PC-3 (cell line): ENCODE results near the gene LIN37. TPM values are rescaled to one million over a fixed set of nuclear protein-coding genes. Genes with fewer than 3 reads are reported as not detected.

Experiments
- ATAC-seq: fragments of 200-7000 bp; cut with Tn5 transposase; 2 replicates; pipeline ENCODE4 v1.9.1; 2020; ENCODE audit warnings: mild to moderate bottlenecking, moderate library complexity
- BruUV-seq: library from RNA; stranded (reverse); fragments of 400-500 nt; replicated peaks from 2 replicates; lab custom pipeline; 2021; lab: Mats Ljungman, UMichigan
- CTCF ChIA-PET: fragments of 300-600 bp; sonication (Branson Sonifier 250); formaldehyde crosslinking; loops from one replicate; lab custom pipeline; 2022; ENCODE audit warnings: antibody characterized with exemption; lab: Charles Lee
- POLR2A ChIA-PET: fragments of 300-600 bp; sonication (Branson Sonifier 250); formaldehyde crosslinking; loops from one replicate; lab custom pipeline; 2022; ENCODE audit warnings: antibody characterized with exemption; ENCODE audit not compliant: unreplicated experiment; lab: Charles Lee
- DNase-seq: peaks from one replicate; pipeline ENCODE4 v3.0.0-alpha.2; 2015
- H2AFZ ChIP-seq: fragments of 300-600 bp; sonication (generic); 2 replicates; pipeline ENCODE4 v1.6.0; 2016; ENCODE audit warnings: antibody characterized with exemption, low read length
- H3F3A ChIP-seq: fragments of 300-600 bp; sonication (generic); one replicate; pipeline ENCODE4 v1.6.0; 2017; ENCODE audit warnings: antibody characterized with exemption, low read length, control low read depth, mild to moderate bottlenecking; ENCODE audit not compliant: unreplicated experiment
- H3K27ac ChIP-seq: fragments of 300-600 bp; sonication (generic); 2 replicates; pipeline ENCODE4 v1.5.1; 2016; ENCODE audit warnings: mild to moderate bottlenecking, low read length
- H3K27me3 ChIP-seq: fragments of 300-600 bp; sonication (generic); 2 replicates; pipeline ENCODE4 v1.6.1; 2016; ENCODE audit warnings: low read length, mixed read lengths
- H3K36me3 ChIP-seq: fragments of 300-600 bp; sonication (generic); 2 replicates; pipeline ENCODE4 v1.6.1; 2016; ENCODE audit warnings: low read depth, mixed run types, low read length, mixed read lengths
- H3K4me1 ChIP-seq: fragments of 300-600 bp; sonication (generic); 2 replicates; pipeline ENCODE4 v1.5.1; 2016; ENCODE audit warnings: low read length; ENCODE audit not compliant: insufficient read depth
- H3K4me2 ChIP-seq: fragments of 300-600 bp; sonication (generic); 2 replicates; pipeline ENCODE4 v1.6.0; 2016; ENCODE audit warnings: low read length
- H3K4me3 ChIP-seq: fragments of 300-600 bp; sonication (generic); 2 replicates; pipeline ENCODE4 v1.5.1; 2016; ENCODE audit warnings: mild to moderate bottlenecking, low read length, mixed read lengths
- H3K79me2 ChIP-seq: fragments of 300-600 bp; sonication (generic); 2 replicates; pipeline ENCODE4 v1.6.1; 2017; ENCODE audit warnings: low read length, mixed read lengths
- H3K9ac ChIP-seq: fragments of 300-600 bp; sonication (generic); 2 replicates; pipeline ENCODE4 v1.6.0; 2016; ENCODE audit warnings: mild to moderate bottlenecking, low read length
- H3K9me2 ChIP-seq: fragments of 300-600 bp; sonication (generic); replicated peaks from 2 replicates; pipeline ENCODE4 v1.6.1; 2016; ENCODE audit warnings: mixed run types, low read length, mixed read lengths
- H3K9me3 ChIP-seq: fragments of 300-600 bp; sonication (generic); 2 replicates; pipeline ENCODE4 v1.6.1; 2016; ENCODE audit warnings: low read length, mixed read lengths
- H4K20me1 ChIP-seq: fragments of 300-600 bp; sonication (generic); 2 replicates; pipeline ENCODE4 v1.6.1; 2016; ENCODE audit warnings: low read length, mixed read lengths
- CTCF ChIP-seq: fragments of 300-600 bp; sonication (generic); conservative IDR thresholded peaks from 2 replicates; pipeline ENCODE4 v1.5.1; 2017; ENCODE audit warnings: antibody characterized with exemption, low read depth, mild to moderate bottlenecking, low read length
- EZH2 ChIP-seq: fragments of 300-600 bp; sonication (generic); IDR thresholded peaks from one replicate; pipeline ENCODE4 v1.6.1; 2017; ENCODE audit warnings: antibody characterized with exemption, mild to moderate bottlenecking, low read length; ENCODE audit not compliant: unreplicated experiment
- EZH2phosphoT487 ChIP-seq: fragments of 300-600 bp; sonication (generic); IDR thresholded peaks from 2 replicates; pipeline ENCODE4 v1.6.1; 2018; ENCODE audit warnings: mild to moderate bottlenecking, antibody characterized with exemption, low read length, borderline replicate concordance
- intact Hi-C: fragments of 100-400 bp; cut with micrococcal nuclease; formaldehyde crosslinking; loops from 2 replicates; pipeline ENCODE4 v1.9.0; 2023
- total RNA-seq: library from RNA; depleted of rRNA; stranded (reverse); fragments of >200 nt; gene quantifications from 2 replicates; pipeline ENCODE4 v1.2.3, GENCODE V29; 2014

The LIN37 gene
- total RNA-seq, 1 experiment from 2014 or later, result 8.2 TPM

- Histone ChIP-seq H3K9me2 (no peaks in the 10 kb centered on the region), H3K79me2 (no peaks in the 10 kb centered on the region), H3K4me2 (no peak overlapping the region), H3K9ac (no peak overlapping the region), H3K27ac (no peak overlapping the region), H3K4me1 (no peaks in the 10 kb centered on the region), H3K36me3 (peaks cover 5% of the 10 kb centered on the region), H3K27me3 (no peaks in the 10 kb centered on the region), H2AFZ (no peak overlapping the region), H3F3A (no peaks in the 10 kb centered on the region), H4K20me1 (no peaks in the 10 kb centered on the region), H3K4me3 (no peak overlapping the region), H3K9me3 (no peaks in the 10 kb centered on the region)
- ChIA-PET POLR2A (no interaction called here), CTCF (no interaction called here)
- intact Hi-C loops, result no loop called here
- BruUV-seq, result no TSS peak
- no peak for TF ChIP-seq CTCF
- TF ChIP-seq EZH2, result no peak
- no peak for TF ChIP-seq EZH2phosphoT487
- DNase-seq (no peak), ATAC-seq (no peak)
Measured at GRCh38 chr19:35730326-35730725, 18.1 kb upstream of the LIN37 start.

- intact Hi-C loops, result no loop called here
Measured at GRCh38 chr19:35731353-35731752, 17.0 kb upstream of the LIN37 start.

More at GRCh38 chr19:35731353-35731752, 17.0 kb upstream of the LIN37 start:
- no peak overlapping the region for H3K4me2 ChIP-seq
- no peak overlapping the region for H3K27ac ChIP-seq
- no peaks in the 10 kb centered on the region for H3K27me3 ChIP-seq
- H3F3A ChIP-seq, result no peaks in the 10 kb centered on the region
- H3K36me3 ChIP-seq, result peaks cover 2% of the 10 kb centered on the region; the same call in 1 of the 2 replicates
- no peaks in the 10 kb centered on the region for H3K9me2 ChIP-seq
- no peak overlapping the region for H3K9ac ChIP-seq
- ATAC-seq (no peak), DNase-seq (peak; percentile 2)
- TF ChIP-seq CTCF, result no peak
- TF ChIP-seq EZH2phosphoT487, result no peak
- TF ChIP-seq EZH2, result no peak
- POLR2A ChIA-PET, result no interaction called here
- H3K4me3 ChIP-seq, result no peak overlapping the region
- BruUV-seq, result no TSS peak
- no peaks in the 10 kb centered on the region for H4K20me1 ChIP-seq
- H3K79me2 ChIP-seq, result no peaks in the 10 kb centered on the region
- no peaks in the 10 kb centered on the region for H3K9me3 ChIP-seq
- CTCF ChIA-PET, result no interaction called here
- H3K4me1 ChIP-seq, result no peaks in the 10 kb centered on the region
- H2AFZ ChIP-seq, result no peak overlapping the region
